A673 (cell line): ENCODE results near the gene TGM5. TPM values are rescaled to one million over a fixed set of nuclear protein-coding genes. Genes with fewer than 3 reads are reported as not detected.

Source experiments
- BruUV-seq: library from RNA; stranded (reverse); fragments of 400-500 nt; replicated peaks from 2 replicates; lab custom pipeline; 2021; lab: Mats Ljungman, UMichigan
- CTCF ChIA-PET: fragments of 300-600 bp; sonication (Branson Sonifier 250); formaldehyde crosslinking; loops from one replicate; lab custom pipeline; 2022; ENCODE audit warnings: antibody characterized with exemption; lab: Charles Lee
- POLR2A ChIA-PET: fragments of 300-600 bp; sonication (Branson Sonifier 250); formaldehyde crosslinking; loops from one replicate; lab custom pipeline; 2022; ENCODE audit warnings: antibody characterized with exemption; ENCODE audit not compliant: low non-redundant PET; lab: Charles Lee
- DNase-seq: peaks from one replicate; pipeline ENCODE4 v3.0.0-alpha.2; 2015; ENCODE audit warnings: low spot score
- H3K27ac ChIP-seq: fragments of 200-600 bp; sonication (generic); 2 replicates; pipeline ENCODE4 v1.5.1; 2016; ENCODE audit warnings: mixed run types, low read depth, mild to moderate bottlenecking, mixed read lengths, antibody characterized with exemption, low read length; ENCODE audit not compliant: poor library complexity, severe bottlenecking
- H3K27me3 ChIP-seq: fragments of 200-600 bp; sonication (generic); replicated peaks from 2 replicates; pipeline ENCODE4 v1.6.1; 2017; ENCODE audit warnings: mixed run types, low read depth, mild to moderate bottlenecking, mixed read lengths, antibody characterized with exemption, low read length; ENCODE audit not compliant: insufficient read depth, poor library complexity
- H3K36me3 ChIP-seq: fragments of 200-600 bp; sonication (generic); 2 replicates; pipeline ENCODE4 v1.6.1; 2016; ENCODE audit warnings: mixed run types, mild to moderate bottlenecking, mixed read lengths, antibody characterized with exemption, low read length; ENCODE audit not compliant: insufficient read depth, poor library complexity, severe bottlenecking
- H3K4me1 ChIP-seq: fragments of 200-600 bp; sonication (generic); 2 replicates; pipeline ENCODE4 v1.6.1; 2017; ENCODE audit warnings: mixed run types, mild to moderate bottlenecking, mixed read lengths, antibody characterized with exemption, low read length; ENCODE audit not compliant: insufficient read depth, poor library complexity, severe bottlenecking
- H3K4me3 ChIP-seq: fragments of 200-600 bp; sonication (generic); 2 replicates; pipeline ENCODE4 v1.5.1; 2016; ENCODE audit warnings: low read depth, mixed run types, mild to moderate bottlenecking, mixed read lengths, low read length; ENCODE audit not compliant: poor library complexity, severe bottlenecking
- H3K9me3 ChIP-seq: fragments of 200-600 bp; sonication (generic); 2 replicates; pipeline ENCODE4 v1.6.1; 2016; ENCODE audit warnings: mixed run types, low read depth, mild to moderate bottlenecking, mixed read lengths, antibody characterized with exemption, low read length; ENCODE audit not compliant: poor library complexity, severe bottlenecking
- CTCF ChIP-seq: fragments of 300-800, 200-600 bp; sonication (generic); conservative IDR thresholded peaks from 2 replicates; pipeline ENCODE4 v1.5.1; 2017; ENCODE audit warnings: low read depth, mild to moderate bottlenecking, antibody characterized with exemption, low read length, moderate library complexity, mixed read lengths
- EZH2 ChIP-seq: fragments of 200-600 bp; sonication (generic); IDR thresholded peaks from 2 replicates; pipeline ENCODE4 v1.6.1; 2017; ENCODE audit warnings: borderline replicate concordance, low read depth, mild to moderate bottlenecking, mixed read lengths, antibody characterized with exemption, low read length; ENCODE audit not compliant: poor library complexity, severe bottlenecking
- intact Hi-C: fragments of 100-400 bp; cut with micrococcal nuclease; formaldehyde crosslinking; loops from one replicate; pipeline ENCODE4 v1.10.0; 2022; ENCODE audit not compliant: unreplicated experiment
- total RNA-seq: library from RNA; stranded (reverse); gene quantifications from 2 replicates; pipeline ENCODE4 v1.2.3, GENCODE V29; 2021

TGM5 gene
- total RNA-seq, 1 experiment from 2014 or later = not detected

- ChIA-PET CTCF (interaction anchor here (0.6 kb wide), 1 partner anchor 400 kb away, joined by 6 read pairs; no protein-coding TSS in a partner anchor), POLR2A (no interaction called here)
- H3K27ac ChIP-seq = no peak overlapping the region
- H3K9me3 ChIP-seq = no peaks in the 10 kb centered on the region
- H3K4me3 ChIP-seq = no peak overlapping the region
- no peaks in the 10 kb centered on the region for H3K27me3 ChIP-seq
- intact Hi-C loops = no loop called here
- no peak for TF ChIP-seq CTCF
- no peak for TF ChIP-seq EZH2
- DNase-seq = no peak
- no TSS peak for BruUV-seq
- no peaks in the 10 kb centered on the region for H3K36me3 ChIP-seq
- H3K4me1 ChIP-seq = no peaks in the 10 kb centered on the region
Observed at GRCh38 chr15:43232289-43232874, 34.3 kb downstream of the TGM5 start.

GRCh38 chr15:43230640-43231115 is 36.0 kb downstream of the TGM5 start:
- ChIA-PET CTCF (no interaction called here), POLR2A (no interaction called here)
- intact Hi-C loops = no loop called here
- no peaks in the 10 kb centered on the region for H3K36me3 ChIP-seq
- H3K9me3 ChIP-seq = no peaks in the 10 kb centered on the region
- TF ChIP-seq CTCF (no peak), EZH2 (no peak)
- H3K4me3 ChIP-seq = no peak overlapping the region
- no peak overlapping the region for H3K27ac ChIP-seq
- no peaks in the 10 kb centered on the region for H3K27me3 ChIP-seq
- no TSS peak for BruUV-seq
- no peaks in the 10 kb centered on the region for H3K4me1 ChIP-seq
- no peak for DNase-seq

DNA sequence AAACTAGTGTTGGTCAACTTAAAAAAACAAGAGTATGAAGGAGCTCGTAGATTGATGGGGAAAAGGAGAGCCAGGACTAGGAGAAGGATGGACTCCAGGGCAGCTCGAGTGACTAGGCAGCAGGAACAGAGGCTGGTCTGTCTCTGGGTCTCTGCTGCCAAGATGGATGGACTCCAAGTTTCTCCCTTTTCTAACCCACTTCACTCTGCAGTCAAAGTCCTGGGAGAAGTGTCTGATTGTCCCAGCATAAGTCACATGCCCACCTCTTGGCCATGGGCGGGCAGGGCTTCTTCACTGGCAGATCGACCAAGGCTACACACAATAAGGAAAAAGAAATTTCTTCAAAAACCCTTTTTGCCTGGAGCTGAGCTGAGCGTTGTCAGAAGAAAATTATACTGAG is 36.8 kb downstream of the TGM5 start:
- intact Hi-C loops = no loop called here
- no TSS peak for BruUV-seq
- no peak overlapping the region for H3K4me3 ChIP-seq

More for the DNA sequence above, 36.8 kb downstream of the TGM5 start:
- Histone ChIP-seq H3K9me3 (no peaks in the 10 kb centered on the region), H3K27me3 (no peaks in the 10 kb centered on the region), H3K4me1 (no peaks in the 10 kb centered on the region), H3K27ac (no peak overlapping the region), H3K36me3 (no peaks in the 10 kb centered on the region)
- ChIA-PET POLR2A (no interaction called here), CTCF (no interaction called here)
- no peak for DNase-seq
- TF ChIP-seq CTCF (no peak), EZH2 (no peak)
